Activated naive CD8-positive, alpha-beta T cell (primary cell): ENCODE data around the gene C2CD4C.
"Not testable (repeated sequence)": the region's sequence is repeated elsewhere in the genome, so short reads cannot be mapped to it uniquely, and the experiment has no call there.

Experiments used
- H3K27ac Mint-ChIP-seq: one replicate; pipeline ENCODE4 v1.8.0; 2021; ENCODE audit warnings: mixed read lengths
- H3K27me3 Mint-ChIP-seq: one replicate; pipeline ENCODE4 v1.8.0; 2021; ENCODE audit warnings: mixed read lengths
- H3K36me3 Mint-ChIP-seq: one replicate; pipeline ENCODE4 v1.8.0; 2021; ENCODE audit warnings: mixed read lengths
- H3K4me1 Mint-ChIP-seq: one replicate; pipeline ENCODE4 v1.8.0; 2021; ENCODE audit warnings: low read depth, mixed read lengths
- H3K4me3 Mint-ChIP-seq: one replicate; pipeline ENCODE4 v1.8.0; 2021; ENCODE audit warnings: mild to moderate bottlenecking, mixed read lengths
- H3K9me3 Mint-ChIP-seq: one replicate; pipeline ENCODE4 v1.8.0; 2021; ENCODE audit warnings: low read depth, mixed read lengths

Gene C2CD4C

DNA sequence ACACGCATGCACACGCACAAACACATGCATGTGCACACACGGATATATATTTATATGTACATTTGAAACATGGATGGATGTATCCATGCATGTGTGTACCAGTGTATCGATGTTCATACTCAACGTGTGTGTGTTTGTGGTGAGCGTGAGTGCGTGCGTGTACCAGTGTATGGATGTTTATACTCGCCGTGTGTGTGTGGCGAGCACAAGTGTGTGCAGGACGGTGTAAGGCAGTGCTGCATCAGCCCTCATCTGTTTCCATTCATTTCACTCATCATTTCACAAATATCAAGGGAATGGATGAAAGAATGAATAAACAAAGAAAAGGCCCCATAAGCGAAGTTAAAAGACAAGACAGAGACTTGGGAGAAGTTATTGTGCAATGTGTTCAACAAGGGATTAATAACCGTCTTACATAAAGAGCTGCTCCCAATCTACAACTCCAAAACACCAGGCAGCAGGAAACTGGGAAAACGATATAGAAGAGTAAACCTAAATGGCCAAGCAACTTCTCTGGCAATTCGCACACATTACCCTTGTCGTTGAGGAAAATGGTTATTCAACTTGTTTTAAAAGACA, 42.7 kb downstream of the C2CD4C start:
- Mint-ChIP-seq H3K4me1 (no peaks in the 10 kb centered on the region), H3K27ac (no peak overlapping the region), H3K4me3 (no peak overlapping the region), H3K27me3 (peaks cover 12% of the 10 kb centered on the region), H3K36me3 (no peaks in the 10 kb centered on the region), H3K9me3 (no peaks in the 10 kb centered on the region)

DNA sequence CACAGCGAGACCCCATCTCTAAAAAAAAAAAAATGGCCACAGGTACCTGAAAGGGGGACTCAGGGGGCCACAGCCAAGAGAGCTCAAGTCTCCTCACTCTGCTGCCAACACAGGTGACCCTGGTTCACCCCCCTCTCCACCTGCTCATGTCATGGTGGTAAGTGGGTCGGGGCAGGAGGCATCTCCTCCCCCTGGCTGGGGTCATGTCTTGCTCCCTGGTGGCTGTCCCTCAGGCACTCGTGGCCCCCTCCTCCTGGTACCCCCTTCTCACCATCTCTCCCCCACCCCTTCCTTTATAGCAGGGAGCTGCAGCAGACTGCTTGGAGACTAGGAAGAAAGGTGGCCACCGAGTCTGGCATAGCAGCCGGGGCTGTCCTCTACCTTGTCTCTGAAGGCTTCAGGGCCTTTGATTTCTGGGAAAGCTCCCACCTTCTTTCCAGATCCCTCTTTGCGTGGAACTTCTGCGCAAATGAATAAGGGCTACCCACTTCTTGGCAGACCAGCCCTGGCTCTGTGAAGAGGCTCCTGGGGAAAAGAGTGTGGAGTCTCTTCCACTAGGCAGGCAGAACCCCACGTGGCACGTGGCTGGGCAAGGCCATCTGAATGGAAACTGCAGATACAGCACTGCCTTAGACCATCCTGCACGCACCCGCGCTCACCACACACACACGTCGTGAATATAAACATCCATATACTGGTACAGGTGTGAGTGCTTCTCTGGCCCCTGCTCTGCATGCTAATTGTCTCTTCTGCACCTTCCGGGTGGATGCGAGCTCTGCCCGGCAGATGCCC, 44.3 kb downstream of the C2CD4C start:
- H3K27ac Mint-ChIP-seq, result no peak overlapping the region
- H3K4me1 Mint-ChIP-seq, result no peaks in the 10 kb centered on the region
- no peaks in the 10 kb centered on the region for H3K36me3 Mint-ChIP-seq
- peaks cover 12% of the 10 kb centered on the region for H3K27me3 Mint-ChIP-seq
- H3K9me3 Mint-ChIP-seq, result no peaks in the 10 kb centered on the region
- H3K4me3 Mint-ChIP-seq, result no peak overlapping the region

DNA sequence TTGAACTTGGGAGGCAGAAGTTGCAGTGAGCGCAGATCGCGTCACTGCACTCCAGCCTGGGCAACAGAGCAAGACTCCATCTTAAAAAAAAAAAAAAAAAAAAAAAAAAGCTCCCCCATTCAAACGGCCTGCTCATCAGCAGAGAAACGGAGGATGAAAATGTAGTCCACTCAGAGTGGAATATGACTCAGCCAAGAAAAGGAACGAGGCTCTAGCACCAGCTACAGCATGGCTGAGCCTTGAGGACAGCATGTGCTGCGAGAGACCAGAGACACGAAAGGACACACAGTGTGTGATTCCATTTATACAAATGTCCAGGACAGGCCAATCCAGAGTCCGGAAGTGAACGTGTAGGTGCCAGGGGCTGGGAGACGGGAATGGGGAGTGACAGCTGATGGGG, 46.3 kb downstream of the C2CD4C start:
- peaks cover 10% of the 10 kb centered on the region for H3K27me3 Mint-ChIP-seq

DNA sequence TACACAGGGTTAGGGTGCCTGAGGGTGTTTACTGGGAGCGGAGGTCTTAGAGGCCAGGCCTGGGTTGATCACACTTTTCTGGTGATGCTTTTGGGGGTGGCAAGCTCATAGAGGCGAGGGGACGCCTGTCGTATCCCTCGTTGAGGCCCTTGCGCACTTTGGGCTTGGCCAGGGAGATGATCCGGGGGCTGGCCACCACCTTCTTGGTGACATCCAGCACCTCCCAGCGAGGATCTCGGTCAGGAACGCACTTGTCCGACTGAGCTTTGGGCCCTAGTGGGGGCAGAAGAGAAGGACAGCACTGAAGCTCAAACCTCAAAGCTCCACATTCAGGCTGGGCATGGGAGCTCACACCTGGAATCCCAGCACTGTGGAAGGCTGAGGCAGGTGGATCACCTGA, 46.8 kb downstream of the C2CD4C start:
- H3K27ac Mint-ChIP-seq, result no peak overlapping the region
- H3K9me3 Mint-ChIP-seq, result no peaks in the 10 kb centered on the region
- H3K4me3 Mint-ChIP-seq, result no peak overlapping the region
- H3K4me1 Mint-ChIP-seq, result no peaks in the 10 kb centered on the region
- H3K36me3 Mint-ChIP-seq, result no peaks in the 10 kb centered on the region
- H3K27me3 Mint-ChIP-seq, result peaks cover 12% of the 10 kb centered on the region

More for the DNA sequence above, 46.3 kb downstream of the C2CD4C start:
- H3K27ac Mint-ChIP-seq, result no peak overlapping the region
- H3K9me3 Mint-ChIP-seq, result no peaks in the 10 kb centered on the region
- H3K36me3 Mint-ChIP-seq, result no peaks in the 10 kb centered on the region
- no peaks in the 10 kb centered on the region for H3K4me1 Mint-ChIP-seq
- no peak overlapping the region for H3K4me3 Mint-ChIP-seq

DNA sequence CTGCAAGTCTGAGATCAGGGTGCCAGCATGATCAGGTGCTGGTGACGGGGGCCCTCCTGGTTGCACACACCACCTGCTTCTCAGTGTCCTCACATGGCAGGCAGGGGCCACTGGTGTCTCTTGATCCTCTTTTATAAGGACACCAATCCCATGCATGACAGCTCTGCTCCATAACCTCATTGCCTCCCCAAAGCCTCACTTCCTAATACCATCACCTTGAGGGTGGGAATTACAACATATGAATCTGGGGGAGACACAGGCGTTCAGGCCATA, 49.4 kb downstream of the C2CD4C start:
- no peaks in the 10 kb centered on the region for H3K36me3 Mint-ChIP-seq
- H3K9me3 Mint-ChIP-seq, result no peaks in the 10 kb centered on the region
- peaks cover 5% of the 10 kb centered on the region for H3K27me3 Mint-ChIP-seq
- no peak overlapping the region for H3K27ac Mint-ChIP-seq
- no peak overlapping the region for H3K4me3 Mint-ChIP-seq
- H3K4me1 Mint-ChIP-seq, result no peaks in the 10 kb centered on the region

DNA sequence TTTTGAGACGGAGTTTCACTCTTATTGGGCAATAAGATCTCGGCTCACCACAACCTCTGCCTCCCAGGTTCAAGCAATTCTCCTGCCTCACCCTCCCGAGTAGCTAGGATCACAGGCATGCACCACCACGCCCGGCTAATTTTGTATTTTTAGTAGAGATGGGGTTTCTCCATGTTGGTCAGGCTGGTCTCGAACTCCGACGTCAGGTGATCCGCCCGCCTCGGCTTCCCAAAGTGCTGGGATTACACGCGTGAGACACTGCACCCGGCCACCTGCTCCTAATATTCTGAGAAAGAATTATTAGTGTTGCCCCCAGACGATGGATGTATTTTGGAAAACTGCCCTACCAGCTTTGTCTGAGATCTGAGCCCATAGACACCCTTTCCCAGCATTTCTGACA, 53.4 kb downstream of the C2CD4C start:
- H3K9me3 Mint-ChIP-seq, result not testable (repeated sequence)

More for the DNA sequence above, 53.4 kb downstream of the C2CD4C start:
- not testable (repeated sequence) for H3K36me3 Mint-ChIP-seq, H3K4me3 Mint-ChIP-seq, H3K27ac Mint-ChIP-seq, H3K27me3 Mint-ChIP-seq, H3K4me1 Mint-ChIP-seq
